Neural progenitor cell (in vitro differentiated cells): Measurements from ENCODE around the gene UBQLN3.

Experiments
- EZH2 ChIP-seq: fragments of 200-600 bp; sonication (generic); IDR thresholded peaks from 2 replicates; pipeline ENCODE4 v1.6.1; 2017; ENCODE audit warnings: antibody characterized with exemption, mild to moderate bottlenecking, moderate library complexity
- EZH2phosphoT487 ChIP-seq: fragments of 200-600 bp; sonication (generic); IDR thresholded peaks from 2 replicates; pipeline ENCODE4 v1.6.1; 2017; ENCODE audit warnings: antibody characterized with exemption
- TF ChIP-seq, protein P1 (sequence below): fragments of 200-600 bp; sonication (generic); IDR thresholded peaks from 2 replicates; pipeline ENCODE4 v1.5.1; 2017; ENCODE audit warnings: antibody characterized with exemption, mild to moderate bottlenecking

DNA sequence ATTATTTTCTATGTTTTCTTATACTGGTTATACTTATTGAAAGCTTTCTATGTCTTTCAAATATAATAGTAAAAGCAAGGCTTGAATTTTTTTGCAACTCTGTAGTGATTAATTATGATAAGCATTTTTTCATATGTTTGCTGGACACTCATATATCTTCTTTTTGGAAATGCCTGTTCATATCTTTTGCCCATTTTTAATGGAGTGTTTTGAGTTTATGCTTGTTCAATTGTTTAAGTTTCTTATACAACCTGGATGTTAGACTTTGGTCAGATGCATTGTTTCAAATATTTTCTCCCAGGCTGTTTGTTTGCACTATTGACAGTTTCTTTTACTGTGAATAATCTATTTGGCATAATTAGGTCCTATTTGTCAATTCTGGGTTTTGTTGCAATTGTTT lies 26.7 kb upstream of the UBQLN3 start:
- TF ChIP-seq, protein P1, sequence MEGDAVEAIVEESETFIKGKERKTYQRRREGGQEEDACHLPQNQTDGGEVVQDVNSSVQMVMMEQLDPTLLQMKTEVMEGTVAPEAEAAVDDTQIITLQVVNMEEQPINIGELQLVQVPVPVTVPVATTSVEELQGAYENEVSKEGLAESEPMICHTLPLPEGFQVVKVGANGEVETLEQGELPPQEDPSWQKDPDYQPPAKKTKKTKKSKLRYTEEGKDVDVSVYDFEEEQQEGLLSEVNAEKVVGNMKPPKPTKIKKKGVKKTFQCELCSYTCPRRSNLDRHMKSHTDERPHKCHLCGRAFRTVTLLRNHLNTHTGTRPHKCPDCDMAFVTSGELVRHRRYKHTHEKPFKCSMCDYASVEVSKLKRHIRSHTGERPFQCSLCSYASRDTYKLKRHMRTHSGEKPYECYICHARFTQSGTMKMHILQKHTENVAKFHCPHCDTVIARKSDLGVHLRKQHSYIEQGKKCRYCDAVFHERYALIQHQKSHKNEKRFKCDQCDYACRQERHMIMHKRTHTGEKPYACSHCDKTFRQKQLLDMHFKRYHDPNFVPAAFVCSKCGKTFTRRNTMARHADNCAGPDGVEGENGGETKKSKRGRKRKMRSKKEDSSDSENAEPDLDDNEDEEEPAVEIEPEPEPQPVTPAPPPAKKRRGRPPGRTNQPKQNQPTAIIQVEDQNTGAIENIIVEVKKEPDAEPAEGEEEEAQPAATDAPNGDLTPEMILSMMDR, result no peak
- TF ChIP-seq EZH2, result no peak
- no peak for TF ChIP-seq EZH2phosphoT487
